Fibroblast of lung (primary cell): Measurements from ENCODE around the gene SEMA5A. TPM values are rescaled to one million over a fixed set of nuclear protein-coding genes. Genes with fewer than 3 reads are reported as not detected.
A peak's percentile ranks its signal among the peaks of the same experiment; 100 is the strongest.

Experiments
- DNase-seq, 2 donors: peaks; one replicate each; pipeline versions ENCODE4 v3.0.0 to v3.0.0-alpha.2; 2010; ENCODE audit warnings: low read depth in 2 of 2
- H2AFZ ChIP-seq: 2 replicates; pipeline ENCODE4 v1.5.1; 2012; ENCODE audit warnings: low read length, control low read depth, inconsistent platforms
- H3K27ac ChIP-seq: 2 replicates; pipeline ENCODE4 v1.5.1; 2011; ENCODE audit warnings: low read length, control low read depth; ENCODE audit not compliant: insufficient read depth
- H3K27me3 ChIP-seq: 2 replicates; pipeline ENCODE4 v1.5.1; 2011; ENCODE audit warnings: mild to moderate bottlenecking, low read length; ENCODE audit not compliant: control insufficient read depth, insufficient read depth
- H3K36me3 ChIP-seq: 2 replicates; pipeline ENCODE4 v1.5.1; 2011; ENCODE audit warnings: low read length; ENCODE audit not compliant: control insufficient read depth, insufficient read depth
- H3K4me1 ChIP-seq: 2 replicates; pipeline ENCODE4 v1.5.1; 2011; ENCODE audit warnings: low read length; ENCODE audit not compliant: control insufficient read depth, insufficient read depth; ENCODE audit errors: extremely low read depth
- H3K4me2 ChIP-seq: 2 replicates; pipeline ENCODE4 v1.5.1; 2011; ENCODE audit warnings: low read length, control low read depth; ENCODE audit not compliant: insufficient read depth; ENCODE audit errors: extremely low read depth
- H3K4me3 ChIP-seq, 4 experiments: fragments of 200-600 bp in 1 of 4; sonication (generic) in 1 of 4; replicated peaks in 1 of 4; 2 replicates each; pipeline ENCODE4 v1.5.1; 2011 to 2016; ENCODE audit warnings: low read length in 4 of 4, low read depth in 3 of 4, mild to moderate bottlenecking in 3 of 4, control low read depth in 2 of 4, inconsistent platforms in 1 of 4, mixed read lengths in 1 of 4; ENCODE audit not compliant: insufficient read depth in 1 of 4; ENCODE audit errors: control extremely low read depth in 1 of 4
- H3K79me2 ChIP-seq: 2 replicates; pipeline ENCODE4 v1.5.1; 2012; ENCODE audit warnings: mild to moderate bottlenecking, low read length, inconsistent platforms; ENCODE audit not compliant: control insufficient read depth, insufficient read depth
- H3K9ac ChIP-seq: 2 replicates; pipeline ENCODE4 v1.5.1; 2011; ENCODE audit warnings: mild to moderate bottlenecking, low read length, control low read depth; ENCODE audit not compliant: insufficient read depth
- H3K9me3 ChIP-seq: 2 replicates; pipeline ENCODE4 v1.5.1; 2012; ENCODE audit warnings: low read depth, low read length; ENCODE audit not compliant: control insufficient read depth, insufficient read depth
- H4K20me1 ChIP-seq: 2 replicates; pipeline ENCODE4 v1.5.1; 2011; ENCODE audit warnings: low read length; ENCODE audit not compliant: control insufficient read depth, insufficient read depth; ENCODE audit errors: extremely low read depth
- EZH2 ChIP-seq: IDR thresholded peaks from 2 replicates; pipeline ENCODE4 v1.5.1; 2012; ENCODE audit warnings: low read length, control low read depth, mild to moderate bottlenecking; ENCODE audit errors: missing control alignments
- polyA plus RNA-seq, 2 donors: library from polyadenylated mRNA; depleted of rRNA in 1 of 2; stranded (reverse) in 1 of 2; unstranded in 1 of 2; fragments of >200 nt; gene quantifications; 2 replicates each; pipeline ENCODE4 v1.2.1, GENCODE V29; 2011 to 2012; ENCODE audit warnings: missing spikeins in 1 of 2
- total RNA-seq: library from RNA; depleted of rRNA; stranded (reverse); fragments of >200 nt; gene quantifications from 2 replicates; pipeline ENCODE4 v1.2.1, GENCODE V29; 2014
- TF ChIP-seq, protein P1 (sequence below), 2 donors: IDR thresholded peaks in 1 of 2; conservative IDR thresholded peaks in 1 of 2; 1 replicate in 1 of 2; 2 replicates in 1 of 2; pipeline ENCODE4 v1.5.1; 2011 to 2012; ENCODE audit warnings: low read length in 2 of 2, control low read depth in 1 of 2, inconsistent platforms in 1 of 2, low read depth in 1 of 2, mild to moderate bottlenecking in 1 of 2

The SEMA5A gene
- total and polyA plus RNA-seq, 2 donors (not counting 1 experiment from before 2014, with no cell fraction given), result 30.6 to 49.0 TPM

DNA sequence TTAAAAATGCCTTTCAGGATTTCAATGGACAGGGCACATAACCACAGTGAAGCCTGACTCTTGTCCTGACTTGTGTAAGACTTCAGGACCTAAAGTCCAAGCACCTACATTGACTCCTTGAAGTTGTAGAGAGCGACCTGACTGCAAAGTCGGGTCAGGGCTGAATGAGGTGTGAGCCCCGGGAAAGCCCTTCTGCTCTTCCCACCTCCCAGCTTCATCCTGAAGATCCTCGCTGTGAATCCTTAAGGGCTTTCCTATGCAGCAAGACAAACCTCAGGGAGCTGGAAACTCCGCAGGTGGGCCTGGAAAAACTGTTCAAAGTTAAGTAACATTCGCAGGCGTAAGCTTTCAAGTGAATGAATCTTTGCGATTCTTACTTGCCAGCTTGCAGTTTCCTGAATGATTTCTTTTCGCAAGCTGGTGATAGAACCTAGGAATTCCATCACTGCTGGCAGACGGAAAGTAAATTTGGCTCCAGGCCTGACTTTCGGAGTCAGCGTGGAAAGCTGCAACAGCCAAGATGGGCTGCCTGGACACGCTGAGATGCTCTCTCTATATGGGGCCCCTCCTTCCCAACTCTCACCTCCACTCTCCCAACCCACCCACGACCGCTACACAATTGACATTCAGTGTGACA, 10.9 kb downstream of the SEMA5A start:
- no peaks in the 10 kb centered on the region for H3K27me3 ChIP-seq
- peak overlapping the region; percentile 59 for H3K4me2 ChIP-seq
- H3K9me3 ChIP-seq, result no peaks in the 10 kb centered on the region
- H2AFZ ChIP-seq, result no peak overlapping the region
- H3K4me3 ChIP-seq, result no peak overlapping the region
- peaks cover 24% of the 10 kb centered on the region for H3K79me2 ChIP-seq
- no peak for TF ChIP-seq EZH2
- TF ChIP-seq, protein P1, sequence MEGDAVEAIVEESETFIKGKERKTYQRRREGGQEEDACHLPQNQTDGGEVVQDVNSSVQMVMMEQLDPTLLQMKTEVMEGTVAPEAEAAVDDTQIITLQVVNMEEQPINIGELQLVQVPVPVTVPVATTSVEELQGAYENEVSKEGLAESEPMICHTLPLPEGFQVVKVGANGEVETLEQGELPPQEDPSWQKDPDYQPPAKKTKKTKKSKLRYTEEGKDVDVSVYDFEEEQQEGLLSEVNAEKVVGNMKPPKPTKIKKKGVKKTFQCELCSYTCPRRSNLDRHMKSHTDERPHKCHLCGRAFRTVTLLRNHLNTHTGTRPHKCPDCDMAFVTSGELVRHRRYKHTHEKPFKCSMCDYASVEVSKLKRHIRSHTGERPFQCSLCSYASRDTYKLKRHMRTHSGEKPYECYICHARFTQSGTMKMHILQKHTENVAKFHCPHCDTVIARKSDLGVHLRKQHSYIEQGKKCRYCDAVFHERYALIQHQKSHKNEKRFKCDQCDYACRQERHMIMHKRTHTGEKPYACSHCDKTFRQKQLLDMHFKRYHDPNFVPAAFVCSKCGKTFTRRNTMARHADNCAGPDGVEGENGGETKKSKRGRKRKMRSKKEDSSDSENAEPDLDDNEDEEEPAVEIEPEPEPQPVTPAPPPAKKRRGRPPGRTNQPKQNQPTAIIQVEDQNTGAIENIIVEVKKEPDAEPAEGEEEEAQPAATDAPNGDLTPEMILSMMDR (conservative IDR thresholded peaks at IDR 0.05 in 1 of 2, IDR thresholded peaks at IDR 0.05 in 1 of 2; ENCODE audit: low read depth in 1 of 2, low read length in 2 of 2), result no peak
- H4K20me1 ChIP-seq, result no peaks in the 10 kb centered on the region
- peaks cover 16% of the 10 kb centered on the region for H3K4me1 ChIP-seq
- H3K27ac ChIP-seq, result no peak overlapping the region
- no peaks in the 10 kb centered on the region for H3K36me3 ChIP-seq
- peak; percentile 51 to 54 for DNase-seq
- no peak overlapping the region for H3K9ac ChIP-seq

DNA sequence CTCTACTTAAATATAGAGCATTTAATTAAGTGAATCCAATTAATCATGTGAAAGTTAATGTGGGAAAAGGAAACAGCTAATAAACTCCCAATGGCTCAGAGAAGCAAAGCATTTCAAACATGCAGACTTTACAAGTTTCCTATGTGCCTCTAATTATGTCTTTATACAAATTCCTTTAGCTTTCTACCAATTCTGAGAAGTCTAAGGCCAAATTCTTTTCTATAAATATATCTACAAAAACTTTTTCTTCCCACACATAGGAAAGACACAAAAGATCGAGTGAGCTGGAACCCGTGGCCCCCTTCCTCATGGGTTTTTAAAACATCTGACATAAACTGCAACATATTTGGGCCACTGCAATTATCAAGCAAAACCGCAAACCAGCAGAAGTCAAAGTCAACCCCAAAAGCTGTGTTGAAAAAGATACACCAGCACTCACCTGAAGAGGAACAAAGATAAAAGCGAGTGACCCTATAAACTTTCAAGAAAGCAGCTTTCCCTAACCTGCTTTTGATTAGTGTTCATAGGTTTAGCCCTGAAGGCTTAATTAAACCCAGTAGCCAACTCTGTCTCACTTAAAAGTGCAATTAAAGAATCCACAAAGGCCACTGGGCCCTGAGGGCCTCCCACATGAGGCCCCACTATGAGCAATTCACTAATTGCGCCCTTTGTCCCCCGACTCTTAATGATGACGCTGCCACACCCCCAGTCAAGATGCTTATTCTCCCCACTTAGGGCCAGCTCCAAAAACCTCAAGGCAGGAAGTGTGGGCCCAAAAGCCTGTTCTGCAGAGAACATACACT, 12.1 kb downstream of the SEMA5A start:
- Histone ChIP-seq H3K79me2 (peaks cover 25% of the 10 kb centered on the region), H3K4me1 (peaks cover 16% of the 10 kb centered on the region), H4K20me1 (no peaks in the 10 kb centered on the region), H3K9me3 (no peaks in the 10 kb centered on the region), H3K36me3 (no peaks in the 10 kb centered on the region), H3K27me3 (no peaks in the 10 kb centered on the region), H3K9ac (no peak overlapping the region), H2AFZ (no peak overlapping the region), H3K27ac (peak overlapping the region; percentile 50), H3K4me2 (peak overlapping the region; percentile 55), H3K4me3 (no peak overlapping the region)
- no peak for TF ChIP-seq EZH2
- TF ChIP-seq, protein P1 (conservative IDR thresholded peaks at IDR 0.05 in 1 of 2, IDR thresholded peaks at IDR 0.05 in 1 of 2; ENCODE audit: low read depth in 1 of 2, low read length in 2 of 2), result no peak
- DNase-seq, result peak in 1 of 2 donors; percentile 53

DNA sequence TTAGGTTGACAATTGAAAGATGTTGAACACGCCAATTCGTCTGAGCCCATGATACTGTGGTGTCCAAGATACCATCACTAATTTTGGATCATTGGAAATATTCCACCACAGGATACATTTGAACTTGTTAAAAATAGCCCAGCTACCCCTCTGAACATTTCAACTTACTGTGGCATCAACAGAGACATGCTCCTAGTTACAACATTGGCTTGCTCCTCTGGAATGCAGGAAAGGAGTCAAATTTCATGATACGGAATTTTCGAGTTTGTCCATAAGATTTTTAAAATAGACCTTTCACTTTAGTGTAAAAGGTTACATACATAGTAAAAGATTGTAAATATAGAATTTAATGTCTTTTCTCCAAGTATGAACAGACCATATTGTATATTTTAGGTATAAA, 12.8 kb downstream of the SEMA5A start:
- DNase-seq, result peak; percentile 36 to 59

More for the DNA sequence above, 12.8 kb downstream of the SEMA5A start:
- Histone ChIP-seq H3K36me3 (no peaks in the 10 kb centered on the region), H3K4me1 (peaks cover 16% of the 10 kb centered on the region), H3K4me2 (peak overlapping the region; percentile 55), H3K79me2 (peaks cover 25% of the 10 kb centered on the region), H3K27ac (peak overlapping the region; percentile 6), H2AFZ (no peak overlapping the region), H3K4me3 (no peak overlapping the region), H3K27me3 (no peaks in the 10 kb centered on the region), H4K20me1 (no peaks in the 10 kb centered on the region), H3K9me3 (no peaks in the 10 kb centered on the region), H3K9ac (no peak overlapping the region)
- TF ChIP-seq EZH2, result no peak
- TF ChIP-seq, protein P1 (conservative IDR thresholded peaks at IDR 0.05 in 1 of 2, IDR thresholded peaks at IDR 0.05 in 1 of 2; ENCODE audit: low read depth in 1 of 2, low read length in 2 of 2), result no peak
